Amniotic stem cell (primary cell): ENCODE data around the gene GRID1.
"Not testable (repeated sequence)": the region's sequence is repeated elsewhere in the genome, so short reads cannot be mapped to it uniquely, and the experiment has no call there.

ENCODE experiments used
- DNase-seq: peaks from one replicate; lab custom pipeline; 2025; lab: John Stamatoyannopoulos, UW

GRID1 gene

DNA sequence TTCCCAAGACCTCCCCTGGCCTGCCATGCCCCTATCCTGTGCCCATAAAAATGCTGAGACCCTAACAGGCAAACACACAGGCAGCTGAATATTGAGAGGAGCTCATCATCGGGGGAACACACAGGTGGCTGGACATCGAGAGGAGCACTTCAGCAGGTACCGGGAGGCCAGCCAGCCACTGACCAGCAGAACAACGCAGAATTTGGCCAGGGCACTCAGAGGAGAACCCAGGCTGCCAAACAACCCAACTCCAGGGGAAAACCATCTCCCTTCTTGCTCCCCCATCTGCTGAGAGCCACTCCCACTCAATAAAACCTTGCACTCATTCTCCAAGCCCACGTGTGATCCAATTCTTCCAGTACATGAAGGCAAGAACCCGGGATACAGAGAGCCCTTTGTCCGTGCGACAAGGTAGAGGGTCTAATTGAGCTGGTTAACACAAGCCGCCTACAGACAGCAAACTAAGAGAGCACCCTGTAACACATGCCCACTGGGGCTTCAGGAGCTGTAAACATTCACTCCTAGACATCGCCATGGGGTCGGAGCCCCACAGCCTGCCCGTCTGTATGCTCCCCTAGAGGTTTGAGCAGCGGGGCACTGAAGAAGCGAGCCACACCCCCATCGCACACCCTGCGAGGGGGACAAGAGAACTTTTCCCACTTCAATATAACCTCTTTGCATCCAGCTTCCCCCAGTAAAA is 258.8 kb downstream of the GRID1 start:
- not testable (repeated sequence) for DNase-seq

DNA sequence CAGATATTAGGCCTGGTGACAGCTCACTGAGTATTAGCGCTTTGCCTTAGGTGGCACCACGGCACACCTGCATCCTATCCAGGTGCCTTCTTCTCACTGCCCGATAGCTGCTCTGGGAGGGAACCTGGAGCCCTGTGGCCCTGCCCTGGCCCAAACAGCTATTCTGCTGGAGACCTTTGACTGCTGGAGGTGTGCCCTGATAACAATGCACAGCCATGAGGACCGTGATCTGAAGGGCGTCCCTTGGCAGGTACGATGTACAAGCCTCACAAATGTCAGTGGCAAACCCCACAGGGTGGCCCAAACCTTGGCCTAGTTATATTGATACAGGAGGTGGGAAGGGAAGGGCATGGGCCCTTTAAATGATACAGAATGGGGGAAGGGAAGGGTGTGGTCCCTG is 259.5 kb downstream of the GRID1 start:
- DNase-seq = no peak

DNA sequence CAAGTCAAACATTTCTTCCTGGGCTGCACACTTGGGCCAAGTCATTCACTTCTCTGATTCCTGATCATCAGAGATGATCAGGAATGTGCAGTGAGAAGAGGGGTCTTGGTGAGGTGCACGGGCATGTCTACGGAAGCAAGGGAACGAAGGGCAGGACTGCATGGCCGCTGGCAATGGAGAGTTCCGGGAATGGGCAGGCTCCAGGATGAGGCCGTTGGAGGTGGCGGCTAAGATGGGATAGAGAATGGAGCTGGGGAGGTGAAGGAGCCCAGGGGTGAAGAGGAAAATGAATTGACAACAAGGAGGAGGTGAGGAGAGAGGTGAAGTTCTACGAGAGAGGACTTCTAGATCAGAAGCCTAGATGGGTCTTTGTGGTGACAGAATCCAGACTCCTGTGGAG is 260.0 kb downstream of the GRID1 start:
- DNase-seq = no peak

DNA sequence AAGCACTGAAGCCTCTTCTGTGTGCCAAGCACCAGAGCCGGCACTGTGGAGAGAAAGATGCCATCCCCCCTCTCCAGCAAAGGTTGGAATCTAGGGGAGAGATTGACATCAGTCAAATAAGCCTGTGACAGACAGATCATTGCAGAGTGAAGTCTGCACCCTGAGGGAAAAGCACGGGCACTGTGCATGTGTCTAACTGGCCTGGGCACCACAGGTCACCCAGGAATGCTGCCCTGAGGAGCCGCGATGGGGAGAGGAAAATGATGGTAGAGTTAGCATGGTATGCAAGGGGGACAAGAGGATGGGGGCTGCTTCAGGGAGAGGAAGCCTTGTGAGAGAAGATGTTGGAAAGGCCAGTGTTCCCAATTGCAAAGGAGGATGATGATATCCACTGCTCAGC is 261.0 kb downstream of the GRID1 start:
- DNase-seq = no peak

DNA sequence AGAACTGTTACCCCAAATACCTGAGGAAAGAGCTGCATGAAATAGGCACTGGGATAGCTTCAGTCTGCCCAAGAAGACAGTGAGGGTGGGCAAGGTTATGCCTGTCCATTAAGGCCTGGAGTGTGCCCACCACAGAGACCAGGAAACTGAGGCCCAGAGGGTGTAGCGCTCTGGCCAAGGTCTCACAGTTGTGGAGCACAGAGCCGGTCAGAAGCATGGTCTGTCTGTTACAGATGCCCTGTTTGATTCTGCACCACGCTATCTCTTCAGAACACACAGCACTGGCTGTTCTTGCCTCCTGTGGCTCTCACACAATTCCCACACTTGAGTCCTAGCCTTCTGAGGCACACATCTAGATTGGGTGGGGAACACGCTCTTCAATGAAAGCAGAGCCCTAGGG is 261.4 kb downstream of the GRID1 start:
- no peak for DNase-seq

DNA sequence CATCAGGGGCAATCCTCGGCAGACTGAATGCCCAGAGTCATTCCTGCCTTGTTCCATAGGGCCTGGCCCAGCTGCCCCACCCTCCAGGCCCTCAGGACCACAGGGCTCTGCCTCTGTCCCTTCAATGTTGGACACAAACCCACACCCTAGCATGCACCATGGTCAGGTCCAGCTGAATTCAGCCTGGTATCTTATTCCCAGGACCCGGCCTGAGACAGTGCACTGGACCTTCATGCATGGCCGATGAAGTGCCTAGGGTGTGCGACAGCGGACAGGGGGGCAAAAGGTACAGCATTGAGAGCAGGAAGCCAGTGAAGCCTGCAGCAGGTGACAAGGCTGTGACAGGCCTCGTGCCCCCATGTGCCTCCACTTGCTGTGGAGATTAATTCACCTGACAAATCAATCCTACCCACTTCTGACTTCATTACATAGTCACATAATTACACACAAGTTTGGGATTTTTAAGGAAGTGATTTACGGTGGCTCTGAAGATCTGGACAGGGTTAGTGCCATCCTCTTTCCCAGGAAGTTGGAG is 261.9 kb downstream of the GRID1 start:
- DNase-seq = no peak

DNA sequence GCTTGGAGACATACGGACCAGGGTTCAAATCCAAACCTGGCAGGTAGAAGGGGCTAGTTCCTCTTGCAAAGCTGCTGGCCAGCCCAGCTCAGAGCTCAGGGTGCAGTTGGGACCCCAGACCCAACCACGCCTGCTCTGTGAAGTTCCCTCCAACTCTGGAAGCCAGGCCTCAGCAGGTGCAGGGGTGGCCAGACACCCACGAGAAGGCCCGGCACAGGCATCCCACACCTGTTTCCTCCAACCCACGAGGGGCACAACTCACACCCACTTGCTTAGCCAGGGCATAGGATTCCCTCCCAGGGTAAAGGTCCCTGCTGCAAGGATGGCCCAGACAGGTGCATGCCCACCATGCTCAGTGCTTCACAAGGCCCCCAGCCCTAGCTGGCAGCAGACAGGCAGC is 262.4 kb downstream of the GRID1 start:
- DNase-seq = no peak

DNA sequence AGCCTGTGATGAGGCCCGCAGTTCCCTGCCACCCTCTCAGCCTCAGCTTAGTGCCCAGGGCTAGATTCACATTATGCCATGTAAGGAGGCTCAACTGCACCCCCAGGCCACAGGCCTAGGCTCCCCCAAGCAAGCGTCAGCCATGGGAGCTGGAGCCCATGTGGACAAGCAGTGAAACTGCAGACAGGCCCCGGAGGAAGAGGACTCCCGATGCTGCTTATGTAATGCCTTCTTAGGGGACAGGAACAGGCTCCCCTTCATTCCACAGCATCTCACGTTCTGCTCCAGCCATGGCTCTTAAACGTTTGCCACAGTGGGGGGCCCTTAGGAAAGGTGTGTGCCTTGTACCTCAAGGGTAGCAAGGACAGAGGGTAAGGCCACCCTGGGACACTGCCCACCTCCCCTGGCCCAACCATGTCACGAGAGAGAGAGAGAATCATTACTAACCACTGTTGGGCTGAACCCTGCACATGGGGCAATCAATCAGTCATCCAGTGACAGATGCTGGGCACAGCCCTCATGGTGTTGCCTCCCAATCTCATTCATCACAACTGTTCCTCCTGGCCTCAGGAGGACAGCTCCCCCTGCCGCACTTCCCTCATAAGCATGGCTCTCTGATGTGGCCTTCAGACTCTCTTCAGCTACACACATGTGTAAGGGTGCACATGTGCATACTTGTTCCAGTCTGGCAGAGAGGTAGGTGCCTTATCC is 263.0 kb downstream of the GRID1 start:
- no peak for DNase-seq

DNA sequence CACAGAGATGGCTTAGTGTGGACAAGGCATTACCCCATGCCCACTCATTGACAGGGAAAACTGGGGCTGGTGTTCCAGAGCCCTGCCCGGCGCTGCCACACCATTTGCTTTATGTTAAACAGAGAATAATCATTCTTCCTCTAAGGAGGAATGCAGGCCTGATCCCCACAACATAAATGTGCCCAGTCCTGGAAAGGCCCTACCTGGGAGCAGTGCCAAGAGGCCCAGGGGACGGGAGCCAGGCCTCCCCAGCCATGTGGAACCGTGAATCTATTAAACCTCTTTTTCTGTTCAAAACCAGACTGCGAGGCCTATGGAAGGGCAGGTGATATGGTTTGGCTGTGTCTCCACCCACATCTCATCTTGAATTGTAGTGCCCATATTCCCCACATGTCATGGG is 264.1 kb downstream of the GRID1 start:
- no peak for DNase-seq

DNA sequence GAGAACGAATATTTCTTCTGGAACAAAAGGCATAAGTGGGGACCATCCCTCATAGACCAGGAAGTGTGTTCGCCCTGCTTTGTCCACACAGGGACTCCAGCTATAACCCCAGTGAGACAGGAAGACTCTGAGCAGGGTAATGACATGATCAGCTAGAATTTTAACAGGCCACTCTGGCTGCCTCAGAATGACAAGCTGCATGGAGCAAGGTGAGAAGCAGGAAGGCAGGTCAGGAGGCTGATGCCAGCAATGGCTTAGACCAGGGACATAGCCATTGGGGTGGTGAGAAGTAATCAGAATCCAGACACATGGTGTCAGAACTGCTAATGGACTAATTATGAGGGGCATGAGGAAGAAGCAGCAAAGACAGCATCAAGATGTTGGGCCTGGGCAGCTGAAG is 264.6 kb downstream of the GRID1 start:
- no peak for DNase-seq

DNA sequence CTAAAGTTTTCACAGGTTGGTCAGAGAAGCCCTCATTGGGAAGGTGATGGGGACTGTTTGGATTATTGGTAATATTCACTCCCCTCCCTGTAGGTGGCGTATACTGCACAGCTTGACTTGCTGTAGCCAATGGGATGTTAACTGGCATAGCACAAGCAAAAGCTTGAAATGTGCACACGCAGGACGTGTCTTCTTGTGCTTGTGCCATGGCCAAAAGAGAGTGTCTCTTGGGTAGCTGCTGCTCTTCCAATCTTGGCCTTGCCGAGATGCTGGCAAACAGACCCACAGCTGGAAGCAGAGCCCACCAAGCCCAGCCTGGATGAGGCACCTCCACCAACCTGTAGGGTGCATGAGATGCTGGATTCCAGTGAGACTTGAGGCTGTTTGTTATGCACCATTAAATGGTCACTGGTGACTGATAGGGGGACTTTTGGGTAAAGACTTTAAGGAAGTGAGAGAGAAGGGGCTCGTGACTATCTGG is 266.0 kb downstream of the GRID1 start:
- no peak for DNase-seq

DNA sequence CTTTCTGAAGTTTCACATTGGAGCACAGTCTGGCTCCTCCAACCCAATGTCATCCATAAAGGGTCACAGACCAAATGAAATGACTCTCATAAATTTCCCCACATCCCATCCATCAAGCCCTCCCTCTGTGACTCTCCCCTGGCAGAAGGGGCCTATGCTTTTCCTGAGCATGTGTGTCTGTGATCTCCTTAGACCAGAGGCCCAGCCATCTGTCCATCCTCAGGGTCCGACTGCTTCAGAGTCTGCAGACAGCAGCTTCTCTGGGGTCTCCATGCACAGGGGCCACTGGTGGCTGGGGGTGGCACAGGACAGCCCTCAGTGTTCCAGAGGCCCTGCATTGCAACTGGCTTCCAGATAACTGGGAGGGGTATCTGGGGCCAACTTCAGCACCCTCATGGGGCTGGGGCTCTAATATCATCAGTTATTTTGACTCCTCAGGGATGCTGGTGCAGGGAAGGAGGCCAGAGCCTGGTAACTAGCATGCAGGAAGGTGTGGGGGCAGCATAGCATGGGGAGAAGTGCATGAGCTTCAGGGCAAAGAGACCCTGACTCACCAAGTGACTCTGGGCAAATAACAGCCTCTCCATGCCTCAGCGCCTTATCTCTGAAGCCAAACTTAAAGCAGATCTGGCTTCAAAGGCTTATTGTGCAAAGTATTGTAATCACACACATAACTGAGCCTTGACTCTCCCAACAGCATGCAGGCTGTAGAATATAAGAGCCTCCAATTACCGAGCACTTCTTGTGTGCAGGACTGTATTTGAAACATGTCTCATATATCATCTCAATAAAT is 266.9 kb downstream of the GRID1 start:
- DNase-seq = no peak

DNA sequence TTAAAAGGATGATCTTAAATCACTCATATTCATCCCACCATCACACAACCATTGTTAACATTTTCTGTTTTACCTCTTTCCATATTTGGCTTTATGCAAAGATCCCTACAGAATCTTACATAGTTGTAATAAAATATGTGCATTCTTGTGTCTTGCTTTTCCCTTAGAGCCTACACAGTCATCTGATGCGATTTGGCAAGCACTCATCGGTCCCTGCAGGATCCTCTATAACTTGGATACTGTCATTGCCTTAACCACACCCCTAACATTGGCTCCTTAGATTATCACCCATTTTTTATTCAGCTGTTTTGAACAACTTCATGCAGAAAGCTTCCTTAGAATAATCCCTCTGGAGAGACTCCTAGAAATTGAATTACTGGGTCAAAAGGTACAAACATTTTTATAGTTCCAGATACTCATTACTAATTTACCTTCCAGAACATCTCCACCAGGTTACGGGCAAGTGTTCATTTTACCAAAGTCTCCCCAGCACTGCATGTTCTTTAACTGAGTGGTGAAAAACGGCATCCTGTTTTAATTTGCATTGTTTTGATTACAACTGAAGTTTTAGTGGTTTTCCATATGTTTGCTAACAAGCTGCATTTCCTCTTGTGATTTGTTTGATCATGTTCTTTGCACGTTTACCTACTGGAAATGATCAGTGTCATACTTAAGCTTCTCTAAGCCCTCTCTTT is 268.3 kb downstream of the GRID1 start:
- DNase-seq = no peak

DNA sequence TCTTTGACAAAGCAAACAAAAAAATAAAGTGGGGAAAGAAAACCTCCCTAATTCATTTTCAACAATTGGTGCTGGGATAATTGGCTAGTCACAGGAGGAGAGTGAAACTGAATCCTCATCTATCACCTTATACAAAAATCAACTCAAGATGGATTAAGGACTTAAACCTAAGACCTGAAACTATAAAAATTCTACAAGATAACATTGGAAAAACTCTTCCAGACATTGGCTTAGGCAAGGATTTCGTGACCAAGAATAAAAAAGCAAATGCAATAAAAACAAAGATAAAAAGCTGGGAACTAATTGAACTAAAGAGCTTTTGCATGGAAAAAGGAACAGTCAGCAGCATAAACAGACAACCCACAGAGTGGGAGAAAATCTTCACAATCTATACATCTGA is 271.5 kb downstream of the GRID1 start:
- DNase-seq = not testable (repeated sequence)

DNA sequence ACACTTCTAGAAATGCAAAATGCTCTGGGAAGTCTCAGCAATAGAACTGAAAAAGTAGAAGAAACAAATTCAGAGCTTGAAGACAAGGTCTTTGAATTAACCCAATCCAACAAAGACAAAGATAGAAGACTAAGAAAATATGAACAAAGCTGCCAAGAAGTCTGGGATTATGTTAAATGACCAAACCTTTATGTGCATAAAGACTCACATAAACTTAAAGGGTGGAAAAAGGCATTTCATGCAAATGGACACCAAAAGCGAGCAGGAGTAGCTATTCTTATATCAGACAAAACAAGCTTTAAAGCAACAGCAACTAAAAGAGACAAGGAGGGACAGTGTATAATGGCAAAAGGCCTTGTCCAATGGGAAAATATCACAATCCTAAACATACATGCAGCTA is 274.3 kb downstream of the GRID1 start:
- not testable (repeated sequence) for DNase-seq

DNA sequence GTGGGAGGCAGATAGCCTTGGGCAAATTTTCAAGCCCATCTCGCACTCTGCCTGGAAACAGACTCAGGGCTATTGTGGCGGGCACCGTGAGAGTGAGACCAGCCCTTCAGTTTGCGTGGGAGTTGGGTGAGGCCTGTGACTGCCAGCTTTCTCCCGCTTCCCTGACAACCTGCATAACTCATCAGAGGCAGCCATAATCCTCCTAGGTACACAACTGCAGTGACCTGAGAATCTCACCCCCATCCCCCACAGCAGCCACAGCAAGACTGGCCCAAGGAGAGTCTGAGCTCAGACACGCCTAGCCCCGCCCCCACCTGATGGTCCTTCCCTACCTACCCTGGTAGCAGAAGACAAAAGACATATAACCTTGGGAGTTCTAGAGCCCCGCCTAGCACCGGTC is 275.4 kb downstream of the GRID1 start:
- no peak for DNase-seq

DNA sequence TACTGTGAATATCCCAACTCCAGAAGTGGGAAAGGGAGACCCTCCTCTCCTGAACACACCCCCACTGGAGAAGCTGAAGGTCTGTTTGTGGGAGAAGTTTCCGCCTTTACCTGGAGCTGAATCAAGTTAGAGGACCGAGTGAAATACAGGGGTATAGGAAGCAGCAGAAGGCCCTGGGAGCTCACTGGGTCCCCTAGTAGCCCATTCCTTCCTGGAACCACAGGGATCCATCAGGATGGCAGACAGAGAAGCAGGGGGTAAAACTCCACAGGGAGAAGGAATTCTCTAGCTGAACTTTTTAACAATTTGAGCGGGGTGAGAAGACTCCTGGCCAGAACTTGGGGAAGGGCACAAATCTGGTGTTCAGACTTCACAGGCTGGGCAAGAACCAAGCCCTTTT is 275.8 kb downstream of the GRID1 start:
- no peak for DNase-seq

DNA sequence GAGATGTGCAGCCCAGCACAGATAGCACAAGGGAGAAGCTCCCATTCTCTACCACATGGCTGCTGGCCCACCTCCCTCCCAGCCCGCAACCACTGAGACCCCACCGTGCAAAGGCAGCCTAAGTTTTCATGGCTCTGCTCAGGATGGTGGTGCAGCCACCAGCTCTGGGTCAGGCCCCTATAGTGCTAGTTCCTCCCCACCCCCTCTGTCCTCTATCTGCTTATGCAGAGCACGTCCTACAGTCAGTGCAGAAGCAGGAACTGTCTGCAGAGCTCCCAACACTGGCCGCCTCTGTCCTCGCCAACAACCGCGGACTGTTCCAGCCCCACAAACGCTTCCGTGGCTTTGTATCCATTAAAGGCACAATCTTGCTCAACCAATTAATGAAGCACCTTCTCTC is 278.9 kb downstream of the GRID1 start:
- DNase-seq = no peak

DNA sequence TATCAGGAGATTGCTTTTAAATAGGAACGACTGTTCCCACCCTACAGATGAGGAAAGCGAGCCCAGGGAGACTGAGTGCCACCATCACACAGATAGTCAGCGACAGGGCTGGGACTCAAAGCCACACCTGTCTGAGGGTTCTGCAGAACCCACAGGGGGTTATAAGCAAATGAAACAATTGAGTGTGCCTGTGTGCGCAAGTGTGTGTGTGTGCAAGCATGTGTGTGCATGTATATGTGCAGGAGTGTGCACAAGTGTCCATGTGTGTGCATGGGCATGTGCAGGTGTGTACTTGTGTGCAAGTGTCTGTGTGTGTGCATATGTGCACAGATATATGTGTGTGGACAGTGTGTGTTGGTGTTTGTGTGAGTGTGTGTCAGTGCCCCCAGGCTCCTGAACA is 280.2 kb downstream of the GRID1 start:
- DNase-seq = no peak

DNA sequence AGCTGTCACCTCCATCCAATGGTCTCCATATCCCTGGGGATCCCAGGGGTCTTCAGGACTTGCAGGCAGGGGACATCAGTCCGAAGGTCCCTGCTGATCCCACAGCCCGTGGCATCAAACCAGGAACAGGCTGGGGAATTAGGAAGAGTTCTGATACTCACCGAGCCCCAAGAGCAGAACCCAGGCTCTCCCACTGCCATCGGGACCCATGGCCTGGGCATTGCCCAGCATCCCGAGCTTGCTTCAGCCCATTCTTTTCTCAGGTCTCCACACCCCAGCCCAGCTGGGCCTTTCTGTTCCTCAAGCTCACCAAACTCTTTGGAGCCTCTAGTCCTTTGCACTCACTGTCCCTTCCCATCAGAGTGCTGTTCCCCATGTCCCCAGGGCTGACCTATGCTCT is 280.9 kb downstream of the GRID1 start:
- DNase-seq = no peak

DNA sequence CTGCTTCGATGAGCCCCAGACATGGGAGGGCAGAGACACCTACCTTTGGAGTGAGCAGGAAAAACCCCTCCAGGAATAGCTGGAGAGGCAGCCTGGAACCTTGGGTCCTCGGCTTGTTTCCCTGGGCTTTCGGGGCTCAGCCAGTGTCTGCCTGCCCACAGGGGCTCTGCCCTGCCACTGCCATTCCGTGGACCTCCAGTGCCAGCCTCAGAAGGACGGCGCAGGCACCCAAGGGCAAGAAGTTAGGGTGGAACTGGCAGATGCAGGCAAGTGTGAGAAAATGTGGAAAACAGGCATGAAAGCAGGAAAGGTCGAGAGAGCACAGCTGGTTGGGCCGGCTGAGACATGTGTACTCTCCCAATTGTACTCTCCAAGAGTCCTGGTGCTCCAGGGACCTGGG is 281.5 kb downstream of the GRID1 start:
- no peak for DNase-seq

DNA sequence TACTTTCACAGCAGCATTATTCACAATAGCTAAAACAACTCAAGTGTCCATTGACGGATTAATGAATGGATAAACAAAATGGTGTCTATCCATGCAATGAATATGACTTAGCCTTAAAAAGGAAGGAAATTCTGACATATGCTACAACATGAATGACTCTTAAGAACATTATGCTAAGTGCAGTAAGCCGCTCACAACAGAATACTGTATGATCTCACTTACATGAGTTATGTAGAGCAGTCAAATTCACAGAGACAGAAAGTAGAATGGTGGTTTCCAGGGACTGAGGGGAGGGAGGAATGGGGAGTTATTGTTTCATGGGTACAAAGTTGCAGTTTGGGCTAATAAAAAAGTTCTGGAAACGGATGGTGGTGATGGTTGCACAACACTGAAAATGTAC is 282.0 kb downstream of the GRID1 start:
- DNase-seq = no peak
